ENCODE results near the gene LYRM1.

DNA sequence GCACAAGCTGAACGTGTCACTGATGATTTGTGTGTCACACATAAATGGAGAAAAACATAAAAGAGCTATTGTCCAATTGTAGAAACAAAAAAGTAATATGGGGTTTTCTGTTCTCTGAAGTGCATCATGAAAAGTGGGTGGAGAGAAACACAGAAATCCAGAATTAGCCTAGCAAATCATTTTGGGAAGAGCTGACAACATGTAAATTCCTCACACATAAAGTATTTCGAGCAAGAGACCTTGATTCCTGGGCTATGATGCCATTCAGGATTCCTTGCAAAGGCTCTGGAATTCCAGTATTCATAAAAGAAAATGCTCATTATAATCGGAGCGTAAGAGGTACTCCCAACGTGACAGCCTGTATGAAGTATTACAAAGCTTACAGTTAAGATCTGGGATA lies 1.5 kb upstream of the LYRM1 start:
- TF ChIP-seq POLR2A (IDR thresholded peaks at IDR 0.05), result no peak
- TF ChIP-seq CTCF (IDR thresholded peaks at IDR 0.05), result no peak
- TF ChIP-seq POLR2AphosphoS5 (IDR thresholded peaks at IDR 0.05), result no peak
